GM19351 (cell line): Measurements from ENCODE around the gene ADAM8.

Experiments
- ATAC-seq: cut with Tn5 transposase; IDR thresholded peaks from one replicate; pipeline ENCODE4 v1.9.1; 2021; ENCODE audit warnings: mild to moderate bottlenecking, moderate library complexity; ENCODE audit not compliant: unreplicated experiment

ADAM8 gene

DNA sequence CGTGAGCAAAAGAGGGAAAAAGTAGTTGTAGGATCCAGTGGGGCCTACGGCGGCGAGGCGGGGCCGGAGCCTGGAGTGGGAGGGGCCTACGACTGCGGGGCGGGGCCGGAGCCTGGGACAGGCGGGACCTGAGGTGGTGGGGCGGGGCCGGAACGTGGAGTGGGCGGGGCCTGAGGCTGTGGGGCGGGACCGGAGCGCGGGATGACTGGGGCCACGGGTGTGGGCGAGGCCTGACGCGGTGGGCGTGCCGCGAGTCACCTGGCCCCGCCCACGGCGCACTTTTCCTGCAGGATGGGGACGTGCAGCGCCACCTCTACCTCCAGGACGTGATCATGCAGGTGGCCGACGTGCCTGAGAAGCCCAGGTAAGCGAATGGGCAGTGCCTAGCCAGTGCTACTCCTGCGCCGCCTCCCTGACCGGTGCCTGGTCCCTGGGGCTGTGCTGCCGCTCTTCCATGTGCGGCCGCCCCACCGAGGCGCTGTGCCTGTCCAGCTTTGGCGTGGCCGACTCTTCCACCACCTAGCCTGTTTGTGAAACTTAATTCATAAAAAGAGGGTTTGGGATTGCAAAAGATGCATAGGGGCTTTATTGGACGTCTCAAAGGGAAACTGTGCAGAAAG is 32.5 kb upstream of the ADAM8 start:
- peak; percentile 65 for ATAC-seq

DNA sequence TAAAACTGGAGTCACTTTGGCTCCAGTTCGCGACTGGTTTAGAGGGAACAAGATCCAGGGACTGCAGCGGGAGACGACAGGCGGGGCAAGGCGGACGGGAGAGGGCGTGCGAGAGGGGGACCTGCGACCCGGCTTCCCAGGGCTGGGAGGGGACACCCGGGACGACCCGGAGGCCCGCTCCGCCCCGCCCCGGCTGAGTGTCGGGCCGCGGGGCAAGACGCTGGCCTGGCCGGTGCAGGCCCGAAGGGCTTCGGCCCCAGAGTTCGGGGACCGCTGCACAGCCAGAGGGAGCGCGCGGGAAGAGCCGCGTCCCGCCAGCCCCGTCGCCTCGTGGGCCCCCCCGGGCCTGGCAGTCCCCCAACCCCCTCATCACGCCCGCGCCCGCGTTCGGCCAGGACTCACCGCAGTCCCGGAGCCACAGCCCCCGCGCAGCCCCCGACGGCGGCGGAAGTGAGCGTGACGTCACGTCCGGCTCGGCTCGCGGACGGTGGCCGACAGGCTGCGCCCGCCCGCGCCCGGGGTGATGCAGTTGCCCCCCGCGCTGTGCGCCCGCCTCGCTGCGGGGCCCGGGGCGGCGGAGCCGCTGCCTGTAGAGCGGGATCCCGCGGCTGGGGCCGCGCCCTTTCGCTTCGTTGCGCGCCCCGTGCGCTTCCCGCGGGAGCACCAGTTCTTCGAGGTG is 31.9 kb upstream of the ADAM8 start, which contains the start of the genes TUBGCP2 and ZNF511:
Gene TUBGCP2 (minus strand): TSS at position 452 of the 679 bp plus-strand sequence. CDS start 5,931 bp downstream, outside the sequence.
Gene ZNF511 (plus strand): TSS at position 494 of the 679 bp plus-strand sequence. CDS start 30 bp downstream, at position 524.
- ATAC-seq = peak; percentile 70

DNA sequence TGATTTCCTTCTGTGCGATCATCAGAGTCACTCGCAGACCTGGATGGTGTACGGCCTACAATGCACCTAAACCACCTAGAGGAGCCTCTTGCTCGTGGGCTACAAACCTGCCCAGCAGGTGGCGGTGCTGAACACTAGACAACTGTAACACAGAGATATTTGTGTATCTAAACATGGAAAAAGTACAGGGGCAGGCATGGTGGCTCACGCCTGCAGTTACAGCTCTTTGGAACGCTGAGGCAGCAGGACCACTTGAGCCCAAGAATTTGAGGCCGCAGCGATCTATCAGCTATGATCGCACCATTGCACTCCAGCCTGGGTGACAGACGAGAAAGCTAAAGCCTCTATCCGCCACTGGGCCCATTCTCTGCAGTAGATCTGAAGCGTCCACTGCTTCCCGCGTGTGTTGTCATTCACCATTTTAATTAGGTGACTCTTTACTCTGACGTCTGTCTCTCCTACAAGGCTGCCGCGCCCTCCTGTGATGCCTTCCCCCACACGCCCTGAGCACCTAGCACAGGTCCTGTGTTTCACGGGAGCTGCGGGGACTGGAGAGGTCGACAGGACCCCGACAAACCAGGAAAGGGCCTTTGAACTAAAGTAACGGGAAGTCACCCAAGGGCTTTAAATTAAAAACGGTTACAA is 31.2 kb upstream of the ADAM8 start:
- ATAC-seq = peak; percentile 54

DNA sequence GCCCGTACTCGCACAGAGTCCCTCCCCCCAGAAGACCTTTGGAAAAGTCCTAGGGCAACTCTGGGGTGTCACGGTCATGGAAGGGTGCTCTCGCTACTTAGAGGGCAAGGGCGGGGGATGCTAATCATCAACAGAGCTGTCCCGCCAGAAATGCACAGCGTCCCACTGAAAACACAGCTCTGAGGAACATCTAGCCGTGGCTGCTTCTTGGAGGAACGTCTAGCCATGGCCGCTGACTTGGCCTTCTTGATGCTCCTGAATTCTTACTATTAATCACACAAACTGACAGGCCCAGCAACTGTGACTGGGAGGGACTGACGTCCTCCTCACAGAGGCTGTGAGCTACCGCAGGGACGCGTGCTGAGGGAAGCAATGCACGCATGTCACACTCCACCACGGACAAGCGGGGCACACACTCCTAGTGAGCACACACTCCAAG is 30.3 kb upstream of the ADAM8 start:
- ATAC-seq = no peak

DNA sequence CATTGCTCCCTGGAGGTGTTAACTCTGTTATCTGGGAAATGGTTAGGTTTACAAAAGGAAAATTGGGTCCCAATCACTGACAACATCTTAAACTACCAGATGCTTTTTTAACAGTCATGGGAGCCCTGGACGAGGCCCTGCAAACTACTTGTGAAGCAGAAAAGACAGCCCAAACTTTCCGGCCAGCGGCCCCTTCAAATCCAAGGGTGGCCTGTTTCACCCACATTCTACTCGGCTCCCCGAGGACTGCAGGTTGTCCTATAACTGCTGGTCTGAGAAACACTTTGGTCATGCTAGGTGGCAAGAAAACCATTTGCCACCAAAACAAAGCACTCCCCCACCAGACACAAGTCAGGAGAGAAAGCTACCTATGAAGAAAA is 29.4 kb upstream of the ADAM8 start:
- no peak for ATAC-seq

- no peak for ATAC-seq
Measured at GRCh38 chr10:133303206-133303605, 26.5 kb upstream of the ADAM8 start.

GRCh38 chr10:133302230-133302629 is 25.6 kb upstream of the ADAM8 start:
- ATAC-seq = no peak

DNA sequence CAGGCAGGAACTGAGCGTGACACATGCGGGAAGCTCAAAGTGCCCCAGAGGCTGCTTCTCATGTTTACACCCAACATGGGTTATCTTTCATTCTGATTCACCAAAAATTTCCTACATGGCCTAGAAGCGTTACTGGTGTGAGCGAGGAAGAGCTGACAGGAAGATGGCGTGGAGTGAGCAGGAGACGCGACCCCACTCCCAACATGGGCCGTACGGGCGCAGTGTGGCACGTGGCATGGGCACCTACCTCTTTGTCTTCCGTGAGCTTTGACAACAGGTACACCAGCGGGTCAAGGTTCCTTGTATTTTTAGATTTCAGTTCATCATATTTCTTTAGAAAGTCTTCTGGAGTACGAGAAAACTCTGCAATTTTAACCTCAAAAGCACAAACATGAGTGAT is 23.1 kb upstream of the ADAM8 start:
- ATAC-seq = no peak

DNA sequence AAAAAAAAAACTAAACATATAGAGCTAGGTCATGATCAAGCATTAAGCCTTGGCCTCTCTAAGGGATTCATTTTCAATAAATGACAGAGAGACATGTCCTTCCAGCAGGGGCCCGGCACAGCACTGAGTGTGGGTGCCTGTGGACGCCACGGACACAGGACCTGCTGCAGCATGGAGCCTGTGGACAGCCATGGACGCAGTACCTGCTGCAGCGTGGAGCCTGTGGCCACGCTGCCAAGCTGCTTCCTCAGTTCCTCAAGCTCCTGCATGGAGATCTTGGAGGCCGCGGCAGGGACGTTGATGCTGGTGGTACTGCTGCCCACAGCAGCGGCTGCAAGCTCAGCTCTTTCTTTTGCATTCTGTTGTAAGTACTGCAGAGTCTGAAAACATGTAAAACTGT is 22.6 kb upstream of the ADAM8 start:
- no peak for ATAC-seq

- no peak for ATAC-seq
Measured at GRCh38 chr10:133298466-133298865, 21.8 kb upstream of the ADAM8 start.

- no peak for ATAC-seq
Measured at GRCh38 chr10:133297504-133297903, 20.8 kb upstream of the ADAM8 start.

DNA sequence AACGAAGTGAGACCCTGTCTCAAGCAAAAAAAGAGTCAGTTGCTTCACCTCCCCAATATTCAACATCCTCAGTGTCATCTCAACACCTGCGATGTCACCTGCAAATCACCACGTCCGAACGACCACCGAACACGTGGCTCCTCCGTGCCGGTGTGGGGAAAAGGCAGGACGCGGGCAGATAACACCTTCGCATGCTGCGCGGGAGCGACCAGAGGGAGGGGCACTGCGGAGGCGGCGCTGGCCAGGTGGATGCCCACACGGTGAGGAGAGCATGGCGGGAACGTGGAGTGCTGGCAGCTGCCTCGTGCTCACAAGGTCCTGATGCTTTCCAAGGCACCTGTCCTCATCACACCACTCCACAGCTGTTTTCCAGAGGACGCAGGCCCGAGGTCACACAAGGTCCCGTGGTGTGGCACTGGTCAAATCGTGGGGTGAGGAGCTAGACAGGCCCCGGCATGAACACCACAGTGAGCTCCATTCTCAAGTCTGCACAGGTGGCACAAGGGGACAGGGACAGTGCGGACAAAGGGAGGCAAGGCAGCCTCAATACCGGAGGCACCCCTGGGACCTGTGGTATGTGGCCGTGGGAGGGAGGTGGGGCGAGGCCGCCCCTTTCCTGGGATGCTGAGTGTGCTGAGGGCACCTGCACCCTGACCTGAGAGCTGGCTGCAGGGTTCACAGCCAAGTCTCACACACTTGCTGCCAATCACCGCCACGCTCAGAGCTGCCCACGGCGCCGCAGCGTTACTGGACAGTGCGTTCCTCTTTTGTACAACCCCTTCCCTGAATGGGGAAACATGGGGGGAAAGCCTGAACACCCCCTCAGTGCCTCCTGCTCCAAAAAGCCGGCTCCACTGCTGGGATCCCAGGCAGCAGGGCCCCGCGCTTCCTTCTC is 19.0 kb upstream of the ADAM8 start:
- ATAC-seq = no peak

DNA sequence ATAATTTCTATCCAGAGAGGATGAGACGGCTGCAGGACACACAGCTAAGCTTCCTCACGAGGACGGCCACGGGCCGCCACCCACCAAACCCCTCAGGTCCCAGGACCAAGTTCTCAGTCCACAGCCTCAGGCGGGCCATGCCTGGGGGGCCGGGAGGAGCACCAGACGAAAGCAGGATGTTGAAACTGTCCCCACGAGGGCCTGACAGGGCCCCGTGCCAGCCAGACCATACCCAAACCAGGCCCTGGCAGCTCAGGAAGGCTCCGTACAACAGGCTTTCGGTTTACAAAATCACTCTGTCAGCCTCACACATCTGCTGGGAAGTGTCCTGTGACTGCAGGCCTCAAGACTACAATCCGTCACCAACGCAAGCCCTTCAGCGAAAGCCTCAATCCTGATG is 17.5 kb upstream of the ADAM8 start:
- no peak for ATAC-seq

GRCh38 chr10:133293810-133294119 is 17.1 kb upstream of the ADAM8 start:
- ATAC-seq = no peak

DNA sequence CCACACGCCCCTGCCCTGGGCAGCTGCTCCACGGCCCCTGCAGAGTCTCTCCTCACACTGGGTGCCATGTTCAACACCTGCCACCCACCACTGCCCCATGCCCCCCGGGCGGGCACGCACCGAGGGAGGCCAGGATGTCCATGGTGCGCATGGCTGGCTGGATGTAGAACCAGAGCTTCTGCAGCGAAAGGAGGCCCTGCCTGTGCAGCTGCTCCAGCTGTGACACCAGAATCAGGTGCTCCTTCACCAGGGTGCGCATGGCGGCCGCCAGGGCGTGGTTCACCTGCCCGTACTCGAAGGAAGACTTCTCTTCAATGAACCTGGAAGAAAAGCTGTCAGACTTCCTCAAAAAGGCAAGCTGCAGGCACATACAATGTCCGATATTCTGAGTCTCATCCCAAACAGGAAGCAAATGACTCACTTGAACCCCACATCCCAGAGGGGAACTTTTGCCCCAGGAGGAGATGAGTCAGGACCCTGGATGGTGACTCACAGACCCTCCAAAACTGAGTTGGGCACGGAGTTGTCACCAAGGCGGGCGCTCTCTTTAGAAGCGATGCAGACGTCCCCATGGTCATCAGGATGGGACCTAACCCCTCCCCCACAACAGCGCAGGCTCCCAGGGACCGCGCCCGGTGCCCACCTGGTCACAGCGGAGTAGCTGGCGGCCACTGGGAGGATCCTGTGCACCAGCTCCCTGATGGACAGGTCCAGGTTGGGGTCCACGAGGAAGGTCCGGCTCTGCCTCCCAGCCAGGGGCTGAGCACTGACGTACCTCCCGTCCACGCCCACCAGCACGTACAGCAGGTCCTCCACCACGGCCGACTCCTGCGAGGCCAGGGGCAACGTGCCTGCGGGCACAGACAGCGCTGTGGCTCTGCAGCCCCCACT is 16.5 kb upstream of the ADAM8 start:
- no peak for ATAC-seq

DNA sequence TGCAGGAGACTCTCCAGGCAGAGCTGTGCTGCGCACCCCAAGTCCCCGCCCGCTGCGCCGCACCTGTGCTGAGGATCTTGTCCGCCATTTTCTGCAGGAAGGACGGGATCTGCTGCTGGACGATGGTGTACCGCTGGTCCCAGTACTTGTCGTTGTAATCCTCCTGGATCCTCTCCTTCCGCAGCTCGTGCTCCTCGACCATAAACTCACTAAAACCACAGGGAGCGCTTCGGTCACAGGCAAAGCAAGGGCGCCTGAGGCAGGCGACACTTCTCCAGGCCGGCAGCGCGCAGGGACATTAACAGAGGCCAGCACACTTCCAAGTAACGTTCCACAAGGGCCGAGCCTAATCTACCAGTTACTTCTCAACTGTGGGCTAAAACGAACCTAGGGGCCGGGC is 13.1 kb upstream of the ADAM8 start:
- ATAC-seq = no peak

DNA sequence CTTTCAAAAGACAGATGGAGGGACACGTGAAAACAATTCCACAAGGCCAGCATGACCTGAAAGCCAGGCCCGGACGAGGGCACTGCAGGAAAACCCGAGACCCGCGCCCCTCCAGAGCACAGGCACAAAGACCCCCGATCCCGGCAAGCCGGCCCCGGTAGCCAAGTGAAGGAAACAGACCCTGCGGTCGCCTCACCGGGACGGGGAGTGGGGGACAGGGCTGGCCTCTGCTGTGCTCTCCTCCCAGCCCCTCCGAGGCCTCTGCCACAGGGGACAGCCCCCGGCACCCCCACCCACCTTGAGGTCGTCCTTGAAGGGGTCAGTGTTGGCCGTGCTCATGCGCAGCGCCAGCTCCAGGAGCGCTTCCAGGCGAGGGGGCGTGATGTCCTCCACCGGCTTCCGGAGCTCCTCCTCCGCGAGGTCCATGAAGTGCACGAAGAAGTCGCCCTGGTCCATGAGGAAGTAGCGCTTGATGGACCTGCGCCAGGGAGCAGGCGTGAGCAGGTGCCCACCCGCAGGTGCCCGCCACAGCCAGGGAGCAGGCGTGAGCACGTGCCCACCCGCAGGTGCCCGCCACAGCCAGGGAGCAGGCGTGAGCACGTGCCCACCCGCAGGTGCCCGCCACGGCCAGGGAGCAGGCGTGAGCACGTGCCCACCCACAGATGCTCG is 11.3 kb upstream of the ADAM8 start:
- ATAC-seq = no peak

- ATAC-seq = no peak
Measured at GRCh38 chr10:133286366-133286765, 9.7 kb upstream of the ADAM8 start.

DNA sequence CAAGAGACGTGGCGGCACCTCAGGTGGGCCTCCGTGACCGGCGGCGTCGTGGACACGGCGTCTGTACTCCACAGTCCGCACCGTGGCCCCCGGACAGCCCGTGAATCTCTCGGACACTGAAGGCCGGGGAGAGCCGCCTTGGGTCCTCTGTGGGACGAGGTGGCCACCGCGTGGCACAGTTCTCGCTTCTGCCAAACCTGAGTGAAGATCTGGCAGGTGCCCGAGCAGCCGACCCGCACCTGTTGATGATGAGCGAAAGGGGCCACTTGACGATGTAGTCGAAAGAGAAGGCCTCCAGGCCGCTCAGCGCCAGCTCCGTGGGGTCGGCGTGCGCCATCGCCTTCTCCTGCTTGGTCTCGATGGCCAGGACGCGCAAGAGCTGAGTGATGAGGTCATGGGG is 8.5 kb upstream of the ADAM8 start:
- no peak for ATAC-seq

GRCh38 chr10:133283931-133284330 is 7.3 kb upstream of the ADAM8 start:
- ATAC-seq = no peak
